ENCODE results near the gene ITFG1. TPM values are rescaled to one million over a fixed set of nuclear protein-coding genes. Genes with fewer than 3 reads are reported as not detected.
"Not testable (repeated sequence)": the region's sequence is repeated elsewhere in the genome, so short reads cannot be mapped to it uniquely, and the experiment has no call there.

The ITFG1 gene
- total and polyA plus RNA-seq, 9 of the 15 experiments (the other 6 are each of a cell fraction or from before 2014, with no cell fraction given) = 17.1 to 83.5 (median 35.8) TPM

DNA sequence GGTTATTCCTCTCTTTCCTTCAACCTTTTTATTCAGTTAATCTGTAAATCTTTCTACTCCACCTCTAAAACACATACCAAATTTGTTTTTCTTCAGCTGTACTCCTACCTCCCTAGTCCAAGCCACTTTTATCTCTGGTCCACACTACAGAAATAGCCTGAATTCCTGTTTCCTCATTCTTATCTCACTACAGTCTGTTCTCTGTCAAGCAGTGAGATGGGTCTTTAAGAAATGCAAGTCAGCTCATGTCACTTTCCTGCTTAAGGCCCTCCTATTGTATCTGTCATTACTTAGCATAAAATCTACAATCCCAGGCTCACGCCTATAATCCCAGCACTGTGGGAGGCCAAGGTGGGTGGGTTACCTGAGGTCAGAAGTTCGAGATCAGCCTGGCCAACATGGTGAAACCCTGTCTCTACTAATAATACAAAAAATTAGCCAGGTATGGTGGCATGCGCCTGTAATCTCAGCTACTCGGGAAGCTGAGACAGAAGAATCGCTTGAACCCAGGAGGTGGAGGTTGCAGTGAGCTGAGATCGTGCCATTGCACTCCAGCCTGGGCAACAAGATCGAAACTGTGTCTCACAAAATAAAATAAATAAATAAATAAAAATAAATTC, 7.3 kb upstream of the ITFG1 start (continued):
- TF ChIP-seq, protein P1, sequence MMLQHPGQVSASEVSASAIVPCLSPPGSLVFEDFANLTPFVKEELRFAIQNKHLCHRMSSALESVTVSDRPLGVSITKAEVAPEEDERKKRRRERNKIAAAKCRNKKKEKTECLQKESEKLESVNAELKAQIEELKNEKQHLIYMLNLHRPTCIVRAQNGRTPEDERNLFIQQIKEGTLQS (IDR thresholded peaks at IDR 0.05) = peak; percentile 47; the same call in 1 of the 2 replicates
- TF ChIP-seq, protein P1 (CRISPR knock-in tag; conservative IDR thresholded peaks at IDR 0.05) = not testable (repeated sequence)
- TF ChIP-seq NFIC (IDR thresholded peaks at IDR 0.05) = peak; percentile 87
- peak; percentile 94 for TF ChIP-seq MEIS2 (IDR thresholded peaks at IDR 0.05; ENCODE audit: partially characterized antibody)
- TF ChIP-seq TRIM28 (IDR thresholded peaks at IDR 0.05) = peak; percentile 39; the same call in 1 of the 2 replicates
- TF ChIP-seq CSDE1 (IDR thresholded peaks at IDR 0.05) = peak in 1 of 2 experiments; percentile 46; a peak in 1 of 4 replicates
- peak; percentile 53; the same call in 1 of the 2 replicates for TF ChIP-seq MYC (IDR thresholded peaks at IDR 0.05; ENCODE audit: low read depth, low read length)
- not testable (repeated sequence) for TF ChIP-seq MYC (CRISPR knock-in tag; IDR thresholded peaks at IDR 0.05; ENCODE audit: borderline replicate concordance, low read depth); CREB1 (CRISPR knock-in tag; IDR thresholded peaks at IDR 0.05); ATF1 (CRISPR knock-in tag; IDR thresholded peaks at IDR 0.05)
- 0 out of 2 replicates have a peak, but pooled peaks have one; percentile 32 for TF ChIP-seq ZNF644 (tag; IDR thresholded peaks at IDR 0.05; ENCODE audit: low read depth)
- peak; percentile 83 for TF ChIP-seq POLR2AphosphoS5 (IDR thresholded peaks at IDR 0.05; ENCODE audit: control insufficient read depth, insufficient read depth, low read depth, low read length)
- peak; percentile 90 for TF ChIP-seq NBN (IDR thresholded peaks at IDR 0.05; ENCODE audit: low read depth)
- TF ChIP-seq CREB1 (IDR thresholded peaks at IDR 0.05) = peak; percentile 50; the same call in 1 of the 2 replicates
- TF ChIP-seq EGR1 (conservative IDR thresholded peaks at IDR 0.05) = peak; percentile 82
- TF ChIP-seq ARID3A (IDR thresholded peaks at IDR 0.05; ENCODE audit: borderline replicate concordance, low read depth, low read length) = peak; percentile 93; the same call in 1 of the 2 replicates
- TF ChIP-seq, protein P2, sequence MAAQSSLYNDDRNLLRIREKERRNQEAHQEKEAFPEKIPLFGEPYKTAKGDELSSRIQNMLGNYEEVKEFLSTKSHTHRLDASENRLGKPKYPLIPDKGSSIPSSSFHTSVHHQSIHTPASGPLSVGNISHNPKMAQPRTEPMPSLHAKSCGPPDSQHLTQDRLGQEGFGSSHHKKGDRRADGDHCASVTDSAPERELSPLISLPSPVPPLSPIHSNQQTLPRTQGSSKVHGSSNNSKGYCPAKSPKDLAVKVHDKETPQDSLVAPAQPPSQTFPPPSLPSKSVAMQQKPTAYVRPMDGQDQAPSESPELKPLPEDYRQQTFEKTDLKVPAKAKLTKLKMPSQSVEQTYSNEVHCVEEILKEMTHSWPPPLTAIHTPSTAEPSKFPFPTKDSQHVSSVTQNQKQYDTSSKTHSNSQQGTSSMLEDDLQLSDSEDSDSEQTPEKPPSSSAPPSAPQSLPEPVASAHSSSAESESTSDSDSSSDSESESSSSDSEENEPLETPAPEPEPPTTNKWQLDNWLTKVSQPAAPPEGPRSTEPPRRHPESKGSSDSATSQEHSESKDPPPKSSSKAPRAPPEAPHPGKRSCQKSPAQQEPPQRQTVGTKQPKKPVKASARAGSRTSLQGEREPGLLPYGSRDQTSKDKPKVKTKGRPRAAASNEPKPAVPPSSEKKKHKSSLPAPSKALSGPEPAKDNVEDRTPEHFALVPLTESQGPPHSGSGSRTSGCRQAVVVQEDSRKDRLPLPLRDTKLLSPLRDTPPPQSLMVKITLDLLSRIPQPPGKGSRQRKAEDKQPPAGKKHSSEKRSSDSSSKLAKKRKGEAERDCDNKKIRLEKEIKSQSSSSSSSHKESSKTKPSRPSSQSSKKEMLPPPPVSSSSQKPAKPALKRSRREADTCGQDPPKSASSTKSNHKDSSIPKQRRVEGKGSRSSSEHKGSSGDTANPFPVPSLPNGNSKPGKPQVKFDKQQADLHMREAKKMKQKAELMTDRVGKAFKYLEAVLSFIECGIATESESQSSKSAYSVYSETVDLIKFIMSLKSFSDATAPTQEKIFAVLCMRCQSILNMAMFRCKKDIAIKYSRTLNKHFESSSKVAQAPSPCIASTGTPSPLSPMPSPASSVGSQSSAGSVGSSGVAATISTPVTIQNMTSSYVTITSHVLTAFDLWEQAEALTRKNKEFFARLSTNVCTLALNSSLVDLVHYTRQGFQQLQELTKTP (IDR thresholded peaks at IDR 0.05; ENCODE audit: low read depth in 1 of 2, partially characterized antibody in 2 of 2) = peak in 1 of 2 experiments; percentile 85
- TF ChIP-seq CEBPB (tag; IDR thresholded peaks at IDR 0.05) = peak; percentile 45
- TF ChIP-seq MAFF (IDR thresholded peaks at IDR 0.05; ENCODE audit: low read length) = peak; percentile 88
- peak; percentile 51; the same call in 1 of the 2 replicates for TF ChIP-seq MBD2 (IDR thresholded peaks at IDR 0.05; ENCODE audit: borderline replicate concordance, low read depth)
- peak; percentile 64; the same call in 1 of the 2 replicates for TF ChIP-seq POLR2A (conservative IDR thresholded peaks at IDR 0.05)
- peak; percentile 87 for TF ChIP-seq STAT5A (IDR thresholded peaks at IDR 0.05; ENCODE audit: borderline replicate concordance, low read length)
- TF ChIP-seq ATF1 (tag; IDR thresholded peaks at IDR 0.05) = peak; percentile 72
- peak; percentile 68; the same call in 1 of the 2 replicates for TF ChIP-seq MTA3 (IDR thresholded peaks at IDR 0.05; ENCODE audit: borderline replicate concordance)
- peak; percentile 96 for TF ChIP-seq EP300 (IDR thresholded peaks at IDR 0.05; ENCODE audit: low read length)
